ENCODE results near the gene HECTD2.
"Not testable (repeated sequence)": the region's sequence is repeated elsewhere in the genome, so short reads cannot be mapped to it uniquely, and the experiment has no call there.

HECTD2 gene, protein sequence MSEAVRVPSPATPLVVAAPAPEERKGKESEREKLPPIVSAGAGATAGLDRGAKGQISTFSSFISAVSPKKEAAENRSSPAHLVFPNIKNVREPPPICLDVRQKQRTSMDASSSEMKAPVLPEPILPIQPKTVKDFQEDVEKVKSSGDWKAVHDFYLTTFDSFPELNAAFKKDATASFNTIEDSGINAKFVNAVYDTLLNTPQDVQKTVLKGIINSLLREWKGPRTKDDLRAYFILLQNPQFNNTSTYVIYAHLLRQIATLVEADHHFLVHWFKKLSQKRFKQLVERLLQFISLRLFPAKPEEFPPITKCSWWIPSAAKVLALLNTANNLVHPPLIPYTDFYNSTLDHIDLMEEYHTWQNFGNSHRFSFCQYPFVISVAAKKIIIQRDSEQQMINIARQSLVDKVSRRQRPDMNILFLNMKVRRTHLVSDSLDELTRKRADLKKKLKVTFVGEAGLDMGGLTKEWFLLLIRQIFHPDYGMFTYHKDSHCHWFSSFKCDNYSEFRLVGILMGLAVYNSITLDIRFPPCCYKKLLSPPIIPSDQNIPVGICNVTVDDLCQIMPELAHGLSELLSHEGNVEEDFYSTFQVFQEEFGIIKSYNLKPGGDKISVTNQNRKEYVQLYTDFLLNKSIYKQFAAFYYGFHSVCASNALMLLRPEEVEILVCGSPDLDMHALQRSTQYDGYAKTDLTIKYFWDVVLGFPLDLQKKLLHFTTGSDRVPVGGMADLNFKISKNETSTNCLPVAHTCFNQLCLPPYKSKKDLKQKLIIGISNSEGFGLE

DNA sequence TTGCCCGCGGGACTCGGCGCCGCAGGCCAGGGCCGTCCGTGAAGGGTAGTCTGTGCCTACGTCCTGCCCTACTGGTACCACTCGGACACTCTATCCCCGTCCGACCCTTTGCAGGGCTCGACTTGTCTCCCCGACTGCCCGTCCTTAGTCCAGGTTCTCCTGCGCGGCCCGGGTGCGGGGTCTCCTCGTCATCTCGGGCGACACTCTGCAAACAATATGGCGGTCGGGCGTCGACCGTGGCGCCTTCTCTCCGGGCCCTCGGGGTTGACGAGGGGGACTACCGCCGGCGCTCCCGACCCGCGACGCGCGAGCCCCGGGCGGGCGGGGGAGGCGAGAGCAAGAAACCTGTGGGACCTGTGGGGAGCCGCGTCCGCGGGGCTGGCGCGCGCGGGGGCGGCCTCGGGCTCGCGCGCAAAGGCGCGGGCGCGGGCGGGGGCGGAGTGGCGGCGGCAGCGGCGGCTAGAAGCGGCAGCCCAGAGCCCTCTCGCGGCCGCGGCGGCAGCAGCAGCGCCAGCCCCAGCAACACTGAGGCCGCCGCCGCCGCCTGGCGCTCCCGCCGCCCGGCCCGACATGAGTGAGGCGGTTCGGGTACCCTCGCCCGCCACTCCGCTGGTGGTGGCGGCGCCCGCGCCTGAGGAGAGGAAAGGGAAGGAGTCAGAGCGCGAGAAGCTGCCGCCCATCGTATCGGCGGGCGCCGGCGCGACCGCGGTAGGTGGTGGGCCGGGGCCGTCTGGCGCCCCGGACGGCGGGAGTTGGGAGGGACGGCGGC, at the start of gene HECTD2:
HECTD2 (plus strand) TSS at position 476 of the 769 bp plus-strand sequence; CDS start at position 571, 95 bp downstream.
- DNase-seq (ENCODE audit: low read depth, low spot score), result peak; percentile 95

GRCh38 chr10:91360461-91360860, 49.7 kb upstream of the HECTD2 start:
- no peak for DNase-seq (ENCODE audit: low read depth, low spot score)

GRCh38 chr10:91365519-91365918, 44.6 kb upstream of the HECTD2 start:
- DNase-seq (ENCODE audit: low read depth, low spot score), result not testable (repeated sequence)

DNA sequence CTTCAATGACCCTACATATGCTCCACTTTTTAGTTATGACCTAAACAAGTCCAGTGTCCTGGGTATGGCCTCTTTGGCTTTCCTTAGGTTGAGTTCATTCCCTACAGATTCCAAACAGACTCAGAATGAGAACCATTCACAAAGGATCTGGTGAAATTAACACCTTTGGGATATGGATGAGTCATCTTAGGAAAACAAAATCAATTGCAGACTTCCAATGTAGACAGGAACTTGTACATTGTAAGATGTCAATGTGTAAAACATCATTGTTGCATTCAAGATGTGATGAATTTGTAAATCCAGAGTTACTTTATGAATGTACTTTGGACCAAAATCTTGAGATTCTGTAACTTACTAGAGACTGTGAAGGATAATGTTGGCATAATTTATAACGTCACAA, 43.4 kb upstream of the HECTD2 start:
- DNase-seq (ENCODE audit: low read depth, low spot score), result no peak

- no peak for DNase-seq (ENCODE audit: low read depth, low spot score)
Observed at GRCh38 chr10:91367127-91367531, 43.0 kb upstream of the HECTD2 start.

DNA sequence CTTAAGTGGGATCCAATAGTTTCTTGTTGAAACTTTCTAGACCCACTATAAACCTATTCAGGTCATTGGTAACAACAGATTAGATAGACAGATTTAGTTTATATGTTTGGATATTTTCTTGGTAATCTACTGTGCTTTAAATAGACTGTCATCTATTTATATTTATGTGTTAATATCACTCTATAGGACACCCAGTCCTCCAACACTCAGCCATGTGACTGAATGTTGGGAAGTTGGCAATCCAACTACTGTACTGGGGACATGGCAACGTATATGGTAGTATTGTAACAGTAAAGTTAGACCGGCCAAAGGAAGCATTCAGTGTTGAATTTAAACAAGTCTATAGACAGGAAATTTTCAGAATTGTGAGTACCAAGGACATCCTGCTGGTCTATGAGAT, 42.6 kb upstream of the HECTD2 start:
- no peak for DNase-seq (ENCODE audit: low read depth, low spot score)

DNA sequence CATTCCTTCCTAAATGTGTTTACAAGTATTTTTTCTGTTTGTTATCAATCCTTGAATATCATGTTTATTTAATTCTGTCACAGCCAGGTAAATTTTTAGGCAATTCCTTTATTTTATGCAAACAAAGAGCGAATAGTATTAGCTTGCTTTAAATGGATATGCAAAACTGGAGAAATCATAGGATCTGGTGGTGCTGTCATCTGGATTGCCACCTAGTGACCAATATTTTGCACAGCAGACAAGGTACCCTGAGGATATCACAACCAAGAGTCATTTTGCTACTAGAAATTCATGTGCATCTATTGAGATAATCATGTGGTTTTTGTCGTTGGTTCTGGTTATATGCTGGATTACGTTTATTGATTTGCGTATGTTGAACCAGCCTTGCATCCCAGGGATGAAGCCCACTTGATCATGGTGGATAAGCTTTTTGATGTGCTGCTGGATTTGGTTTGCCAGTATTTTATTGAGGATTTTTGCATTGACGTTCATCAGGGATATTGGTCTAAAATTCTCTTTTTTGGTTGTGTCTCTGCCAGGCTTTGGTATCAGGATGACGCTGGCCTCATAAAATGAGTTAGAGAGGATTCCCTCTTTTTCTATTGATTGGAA, 40.1 kb upstream of the HECTD2 start:
- DNase-seq (ENCODE audit: low read depth, low spot score), result peak; percentile 38

DNA sequence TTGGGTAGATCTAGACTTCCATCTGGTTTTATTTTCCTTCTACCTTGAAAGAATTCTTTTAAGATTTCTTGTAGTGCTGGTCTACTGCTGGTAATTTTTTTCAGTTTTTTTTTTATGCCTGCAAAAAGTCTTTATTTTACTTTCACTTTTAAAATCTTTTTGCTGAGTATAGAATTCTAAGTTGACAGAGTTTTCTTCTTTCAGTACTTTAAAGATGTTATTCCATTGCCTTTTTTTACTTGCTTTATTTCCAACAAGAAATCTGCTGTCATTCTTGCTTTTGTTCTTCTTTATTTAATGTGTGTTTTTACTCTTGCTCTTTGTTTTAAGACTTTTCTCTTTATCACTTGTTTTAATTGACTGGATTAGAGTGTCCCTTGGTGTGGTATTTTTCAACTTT, 36.1 kb upstream of the HECTD2 start:
- no peak for DNase-seq (ENCODE audit: low read depth, low spot score)

DNA sequence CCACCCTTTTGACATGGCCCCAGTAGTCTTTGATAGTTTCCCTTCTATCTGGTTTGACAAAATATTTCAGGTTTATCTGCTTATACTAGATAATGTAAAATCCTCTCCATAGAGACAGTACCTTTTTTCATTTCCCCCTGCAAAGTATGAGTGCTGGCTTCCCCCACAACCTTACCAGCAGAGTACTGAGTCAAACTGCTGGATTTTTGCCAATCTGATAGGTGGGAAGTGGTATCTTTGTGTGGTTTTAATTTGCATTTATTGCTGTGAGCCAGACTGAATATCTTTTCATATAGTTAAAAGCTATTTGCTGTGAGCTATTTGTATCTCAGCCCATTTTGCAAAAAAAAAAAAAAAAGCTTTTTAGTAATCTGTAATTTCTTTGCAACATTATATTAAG, 32.1 kb upstream of the HECTD2 start:
- peak; percentile 83 for DNase-seq (ENCODE audit: low read depth, low spot score)

GRCh38 chr10:91380873-91381256, 29.3 kb upstream of the HECTD2 start:
- no peak for DNase-seq (ENCODE audit: low read depth, low spot score)

DNA sequence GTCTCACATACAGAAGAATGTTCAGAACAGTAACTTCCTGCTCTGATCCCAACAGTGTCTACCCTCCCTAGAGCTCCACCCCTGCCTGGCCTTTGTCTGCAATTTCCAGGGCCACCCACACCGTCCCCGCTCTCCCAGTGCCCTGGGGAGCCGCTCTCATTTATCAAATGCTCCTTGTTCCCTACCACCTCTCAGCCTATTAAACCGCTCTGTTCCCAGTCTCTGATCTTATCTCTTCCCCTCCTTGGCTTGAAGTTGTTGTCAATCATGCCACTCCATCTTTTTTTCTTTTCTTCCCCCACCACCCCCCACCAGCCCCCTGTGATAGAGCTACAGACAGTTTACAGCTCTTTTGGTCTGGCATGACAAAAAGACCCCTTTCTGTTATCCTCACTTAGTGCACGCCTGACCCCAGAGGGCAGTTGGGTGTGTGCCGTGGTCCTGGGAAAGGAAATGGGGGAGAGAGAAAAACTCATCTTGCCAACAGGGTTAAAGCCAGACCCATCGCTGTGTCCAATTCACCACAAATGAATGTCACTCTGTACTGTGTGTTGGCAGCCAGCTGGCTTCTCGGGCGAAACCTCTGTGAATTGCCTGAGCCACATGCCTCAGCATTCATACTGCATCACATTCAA, 28.8 kb upstream of the HECTD2 start:
- peak; percentile 68 for DNase-seq (ENCODE audit: low read depth, low spot score)

DNA sequence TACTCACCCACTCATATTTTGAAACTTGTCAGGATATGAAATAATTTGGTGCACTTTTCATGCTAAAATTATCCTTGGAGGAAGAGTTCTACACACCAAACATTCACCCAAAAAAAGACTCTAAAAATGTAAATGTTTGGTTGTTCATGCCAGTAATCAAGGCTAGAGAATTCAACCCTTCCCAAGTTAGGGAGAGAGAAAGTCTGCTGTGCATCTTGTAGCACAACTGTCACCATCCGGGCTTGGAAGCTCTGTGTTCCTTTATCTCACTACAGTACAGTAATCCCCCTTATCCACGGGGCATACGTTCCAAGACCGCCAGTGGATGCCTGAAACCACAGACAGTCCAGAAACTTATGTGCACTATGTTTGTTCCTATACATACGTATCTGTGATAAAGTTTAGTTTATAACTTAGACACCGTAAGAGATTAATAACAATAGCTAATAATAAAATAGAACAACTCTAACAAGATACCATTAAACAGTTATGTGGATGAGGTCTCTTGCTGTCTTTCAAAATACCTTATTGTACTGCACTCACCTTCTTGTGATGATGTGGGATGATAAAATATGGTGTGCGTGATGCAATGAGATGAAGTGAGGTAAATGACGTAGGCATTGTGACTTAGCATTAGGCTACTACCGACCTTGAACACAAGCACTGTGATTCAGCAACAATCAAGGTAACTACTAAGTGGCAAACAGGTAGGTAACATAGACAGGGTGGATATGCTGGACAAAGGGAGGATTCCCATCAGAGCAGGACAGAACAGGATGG, 24.6 kb upstream of the HECTD2 start:
- DNase-seq (ENCODE audit: low read depth, low spot score), result no peak

DNA sequence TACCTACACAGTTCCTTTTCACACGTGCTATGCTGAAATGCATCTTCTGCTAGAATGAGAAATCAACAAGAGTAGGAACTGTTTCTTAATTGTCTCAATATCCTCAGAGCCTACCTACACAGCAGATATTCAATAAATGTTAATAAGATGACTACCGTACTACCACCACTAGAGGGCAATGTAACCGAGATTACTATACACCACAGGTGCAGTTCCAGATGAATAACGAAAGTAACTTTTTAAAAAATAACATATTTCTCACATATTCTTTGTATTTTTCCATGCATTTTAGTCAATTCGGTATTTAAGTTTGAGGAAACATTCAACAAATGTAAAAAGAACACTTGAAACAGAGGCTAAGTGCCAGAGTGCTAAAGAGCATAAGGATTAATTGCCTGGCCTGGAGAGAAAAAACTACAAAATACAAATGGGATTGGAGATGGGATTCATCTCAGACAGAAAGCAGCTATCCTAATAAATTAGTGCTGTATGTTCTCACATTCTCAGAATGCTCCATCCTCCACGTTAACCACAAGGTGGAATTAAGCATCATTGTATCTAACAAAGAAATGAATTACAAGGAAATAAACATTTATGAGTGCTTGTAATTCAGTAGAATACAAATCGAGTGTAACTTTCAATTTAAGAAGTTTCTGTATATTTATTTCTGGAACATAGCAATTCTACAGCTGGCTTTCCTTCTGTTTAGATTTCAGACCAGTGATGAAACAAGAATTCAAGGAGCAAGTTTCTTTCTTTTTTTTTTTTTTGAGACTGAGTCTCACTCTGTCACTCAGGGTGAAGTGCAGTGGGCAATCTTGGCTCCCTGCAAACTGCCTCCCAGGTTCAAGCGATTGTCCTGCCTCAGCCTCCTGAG, 20.3 kb upstream of the HECTD2 start:
- DNase-seq (ENCODE audit: low read depth, low spot score), result peak; percentile 75

GRCh38 chr10:91390513-91390825, 19.7 kb upstream of the HECTD2 start:
- not testable (repeated sequence) for DNase-seq (ENCODE audit: low read depth, low spot score)

GRCh38 chr10:91391920-91392319, 18.2 kb upstream of the HECTD2 start:
- DNase-seq (ENCODE audit: low read depth, low spot score), result no peak

DNA sequence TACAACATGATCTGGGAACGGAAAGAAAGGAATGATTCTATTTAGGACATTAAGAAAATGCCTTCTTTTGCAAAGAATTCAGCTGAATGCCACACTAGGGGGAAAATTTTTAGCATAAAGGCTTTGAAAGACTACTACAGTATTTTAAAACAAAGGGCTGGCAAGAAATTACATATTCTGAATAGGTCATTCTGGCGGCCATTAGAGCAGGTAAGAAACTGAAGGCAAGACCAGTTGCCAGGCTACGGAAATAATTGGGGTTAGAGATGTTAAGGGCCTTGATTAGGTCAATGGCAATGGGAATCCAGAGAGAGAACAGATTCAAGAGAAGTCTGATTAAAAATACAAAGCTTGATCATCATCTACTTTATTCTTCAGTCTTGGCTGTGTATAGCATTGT, 3.8 kb upstream of the HECTD2 start:
- no peak for DNase-seq (ENCODE audit: low read depth, low spot score)

GRCh38 chr10:91409069-91409868, 875 bp upstream of the HECTD2 start:
- peak; percentile 91 for DNase-seq (ENCODE audit: low read depth, low spot score)

GRCh38 chr10:91410638-91411371, 661 bp downstream of the HECTD2 start:
- peak; percentile 54 for DNase-seq (ENCODE audit: low read depth, low spot score)

Measured in astrocyte of the hippocampus (primary cell).